Measurements from ENCODE around the gene ZMAT2. TPM values are rescaled to one million over a fixed set of nuclear protein-coding genes. Genes with fewer than 3 reads are reported as not detected.

The ZMAT2 gene
- total RNA-seq, 2 experiments from 2014 or later: 24.8 to 41.6 TPM

- H3K36me3 ChIP-seq (ENCODE audit: insufficient read depth, low read length): peaks cover 97% of the 10 kb centered on the region
- H3K79me2 ChIP-seq (ENCODE audit: insufficient read depth, low read depth, low read length): peaks cover 7% of the 10 kb centered on the region; the same call in 1 of the 2 replicates
- H3K4me2 ChIP-seq (ENCODE audit: low read length): no peak overlapping the region
- TF ChIP-seq EZH2phosphoT487 (IDR thresholded peaks at IDR 0.05; ENCODE audit: borderline replicate concordance, low read depth, low read length) (no peak), CTCF (conservative IDR thresholded peaks at IDR 0.05; ENCODE audit: low read length) (no peak)
- peaks cover under 1% of the 10 kb centered on the region for H3K4me1 ChIP-seq (ENCODE audit: insufficient read depth, low read length, poor library complexity, severe bottlenecking)
- intact Hi-C loops (cut with micrococcal nuclease; ENCODE audit: unreplicated experiment): no loop called here
- no peaks in the 10 kb centered on the region for H3K9me3 ChIP-seq (ENCODE audit: low read length)
- H2AFZ ChIP-seq (ENCODE audit: low read length): no peak overlapping the region
- H3K9me2 ChIP-seq (ENCODE audit: insufficient read depth, low read length): no peaks in the 10 kb centered on the region
- BruUV-seq (replicated peaks): no TSS peak
- no peaks in the 10 kb centered on the region for H4K20me1 ChIP-seq (ENCODE audit: insufficient read depth, low read length)
- H3K4me3 ChIP-seq (ENCODE audit: low read depth, low read length, poor library complexity, severe bottlenecking): no peak overlapping the region
- ChIA-PET CTCF (ENCODE audit: unreplicated experiment) (no interaction called here), POLR2A (no interaction called here)
- no peak overlapping the region for H3K27ac ChIP-seq (ENCODE audit: low read depth, low read length, poor library complexity, severe bottlenecking)
- DNase-seq (ENCODE audit: low spot score): no peak
These were observed 28.6 kb upstream of the ZMAT2 start for GRCh38 chr5:140671472-140672125.

GRCh38 chr5:140672455-140673186 lies 27.6 kb upstream of the ZMAT2 start:
- no peak for DNase-seq (ENCODE audit: low spot score)
- CTCF ChIA-PET (ENCODE audit: unreplicated experiment): no interaction called here
- no peak overlapping the region for H3K27ac ChIP-seq (ENCODE audit: low read depth, low read length, poor library complexity, severe bottlenecking)
- H3K4me3 ChIP-seq (ENCODE audit: low read depth, low read length, poor library complexity, severe bottlenecking): no peak overlapping the region
- intact Hi-C loops (cut with micrococcal nuclease; ENCODE audit: unreplicated experiment): no loop called here
- H3K9me3 ChIP-seq (ENCODE audit: low read length): no peaks in the 10 kb centered on the region
- TF ChIP-seq CTCF (conservative IDR thresholded peaks at IDR 0.05; ENCODE audit: low read length): no peak
- BruUV-seq (replicated peaks): no TSS peak
- no peak overlapping the region for H2AFZ ChIP-seq (ENCODE audit: low read length)
- no peaks in the 10 kb centered on the region for H4K20me1 ChIP-seq (ENCODE audit: insufficient read depth, low read length)
- H3K36me3 ChIP-seq (ENCODE audit: insufficient read depth, low read length): peaks cover 97% of the 10 kb centered on the region
- no peaks in the 10 kb centered on the region for H3K79me2 ChIP-seq (ENCODE audit: insufficient read depth, low read depth, low read length)
- H3K4me2 ChIP-seq (ENCODE audit: low read length): no peak overlapping the region
- H3K9me2 ChIP-seq (ENCODE audit: insufficient read depth, low read length): no peaks in the 10 kb centered on the region
- no peaks in the 10 kb centered on the region for H3K4me1 ChIP-seq (ENCODE audit: insufficient read depth, low read length, poor library complexity, severe bottlenecking)
- POLR2A ChIA-PET: no interaction called here
